LNCAP (cell line): ENCODE measurements around the gene ESR2.

ENCODE experiments used
- CTCF ChIP-seq: fragments of 450-650 bp; IDR thresholded peaks from 2 replicates; pipeline ENCODE4 v1.5.1; 2017; ENCODE audit warnings: mild to moderate bottlenecking

The ESR2 gene

GRCh38 chr14:64176330-64176729, 117.8 kb downstream of the ESR2 start:
- no peak for TF ChIP-seq CTCF

GRCh38 chr14:64174922-64175782, 119.0 kb downstream of the ESR2 start:
- no peak for TF ChIP-seq CTCF

- TF ChIP-seq CTCF, result no peak
Observed at GRCh38 chr14:64170181-64170580, 124.0 kb downstream of the ESR2 start.

GRCh38 chr14:64159588-64159987, 134.6 kb downstream of the ESR2 start:
- no peak for TF ChIP-seq CTCF

- no peak for TF ChIP-seq CTCF
Observed at GRCh38 chr14:64158608-64159007, 135.6 kb downstream of the ESR2 start.

- no peak for TF ChIP-seq CTCF
Observed at GRCh38 chr14:64149921-64150320, 144.2 kb downstream of the ESR2 start.

- TF ChIP-seq CTCF, result no peak
Observed at GRCh38 chr14:64147126-64147790, 146.9 kb downstream of the ESR2 start.
